22Rv1 (cell line): Measurements from ENCODE around the gene GABRR2.

Source experiments
- ZFX ChIP-seq: fragments of 450-650 bp; IDR thresholded peaks from 2 replicates; pipeline ENCODE4 v1.6.1; 2017; ENCODE audit warnings: antibody characterized with exemption, borderline replicate concordance
- TF ChIP-seq, protein P1 (sequence below): fragments of 450-650 bp; IDR thresholded peaks from 2 replicates; pipeline ENCODE4 v1.5.1; 2017; ENCODE audit warnings: mild to moderate bottlenecking

DNA sequence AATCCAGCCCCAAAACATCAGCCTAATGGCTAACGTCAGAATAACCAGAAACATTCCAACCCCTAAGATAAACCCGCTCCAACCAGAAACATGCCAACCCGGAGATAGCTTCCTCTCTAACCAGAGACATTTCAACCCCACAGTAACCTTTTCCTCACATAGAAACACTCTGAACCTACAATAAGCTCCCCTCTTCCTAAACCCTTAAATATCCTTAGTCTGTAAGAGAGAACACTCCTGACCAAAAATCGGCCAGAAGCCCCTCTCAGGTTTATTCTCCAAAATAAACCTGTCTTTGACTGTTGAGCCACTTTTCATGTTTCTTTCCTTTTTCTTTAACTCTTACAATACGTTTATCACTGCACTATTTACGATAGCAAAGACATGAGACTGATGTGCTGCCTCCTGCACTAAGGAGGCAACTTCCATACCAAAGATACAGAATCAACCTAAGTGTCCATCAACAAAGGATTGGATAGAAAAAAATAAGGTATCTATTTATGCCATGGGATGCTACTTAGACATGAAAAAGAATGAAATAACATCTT is 5.0 kb upstream of the GABRR2 start:
- TF ChIP-seq, protein P1, sequence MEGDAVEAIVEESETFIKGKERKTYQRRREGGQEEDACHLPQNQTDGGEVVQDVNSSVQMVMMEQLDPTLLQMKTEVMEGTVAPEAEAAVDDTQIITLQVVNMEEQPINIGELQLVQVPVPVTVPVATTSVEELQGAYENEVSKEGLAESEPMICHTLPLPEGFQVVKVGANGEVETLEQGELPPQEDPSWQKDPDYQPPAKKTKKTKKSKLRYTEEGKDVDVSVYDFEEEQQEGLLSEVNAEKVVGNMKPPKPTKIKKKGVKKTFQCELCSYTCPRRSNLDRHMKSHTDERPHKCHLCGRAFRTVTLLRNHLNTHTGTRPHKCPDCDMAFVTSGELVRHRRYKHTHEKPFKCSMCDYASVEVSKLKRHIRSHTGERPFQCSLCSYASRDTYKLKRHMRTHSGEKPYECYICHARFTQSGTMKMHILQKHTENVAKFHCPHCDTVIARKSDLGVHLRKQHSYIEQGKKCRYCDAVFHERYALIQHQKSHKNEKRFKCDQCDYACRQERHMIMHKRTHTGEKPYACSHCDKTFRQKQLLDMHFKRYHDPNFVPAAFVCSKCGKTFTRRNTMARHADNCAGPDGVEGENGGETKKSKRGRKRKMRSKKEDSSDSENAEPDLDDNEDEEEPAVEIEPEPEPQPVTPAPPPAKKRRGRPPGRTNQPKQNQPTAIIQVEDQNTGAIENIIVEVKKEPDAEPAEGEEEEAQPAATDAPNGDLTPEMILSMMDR = no peak
- no peak for TF ChIP-seq ZFX
